GM19452 (cell line): ENCODE measurements around the gene AGBL4.

Source experiments
- ATAC-seq: cut with Tn5 transposase; IDR thresholded peaks from one replicate; pipeline ENCODE4 v1.9.1; 2021; ENCODE audit not compliant: unreplicated experiment

AGBL4 gene

GRCh38 chr1:48784301-48784700 lies 1239.5 kb downstream of the AGBL4 start:
- ATAC-seq = no peak

DNA sequence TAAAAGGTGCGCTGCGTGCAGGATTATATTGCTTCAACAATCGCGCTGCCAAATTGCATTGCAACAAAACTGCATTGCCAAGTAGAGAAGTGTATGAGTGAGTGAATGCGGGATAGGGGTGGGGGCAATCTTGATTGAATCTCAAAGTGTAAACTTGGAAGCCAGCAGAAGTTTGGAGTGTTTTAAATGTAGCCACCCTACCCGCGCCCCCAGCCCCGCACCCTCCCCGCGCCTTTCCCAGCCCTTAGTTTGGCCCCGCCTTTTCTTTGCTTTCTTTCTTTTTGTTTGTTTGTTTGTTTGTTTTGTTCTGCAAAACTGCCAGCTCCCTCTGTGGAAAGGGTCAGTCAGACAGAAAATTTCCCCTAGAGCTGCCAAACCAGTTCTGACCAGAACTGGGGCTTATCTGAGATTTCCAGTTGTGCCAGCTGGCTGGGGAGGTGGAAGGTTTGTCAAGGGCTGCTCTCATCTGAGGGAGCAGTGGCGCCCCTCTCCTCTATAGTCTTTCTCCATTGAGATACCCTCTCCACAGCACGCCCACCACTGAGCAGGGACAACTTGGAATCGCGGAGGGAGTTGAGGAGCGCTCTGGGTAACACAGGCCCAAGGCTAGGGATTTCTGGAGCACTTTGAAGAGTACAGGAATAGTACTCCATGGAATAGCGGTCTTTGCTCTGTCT lies 1246.4 kb downstream of the AGBL4 start:
- no peak for ATAC-seq

GRCh38 chr1:48776393-48777218 lies 1247.1 kb downstream of the AGBL4 start, which contains the start of gene BEND5:
BEND5 (minus strand) TSS chr1:48776891; CDS start chr1:48776831, 60 bp downstream.
- peak; percentile 43 for ATAC-seq

DNA sequence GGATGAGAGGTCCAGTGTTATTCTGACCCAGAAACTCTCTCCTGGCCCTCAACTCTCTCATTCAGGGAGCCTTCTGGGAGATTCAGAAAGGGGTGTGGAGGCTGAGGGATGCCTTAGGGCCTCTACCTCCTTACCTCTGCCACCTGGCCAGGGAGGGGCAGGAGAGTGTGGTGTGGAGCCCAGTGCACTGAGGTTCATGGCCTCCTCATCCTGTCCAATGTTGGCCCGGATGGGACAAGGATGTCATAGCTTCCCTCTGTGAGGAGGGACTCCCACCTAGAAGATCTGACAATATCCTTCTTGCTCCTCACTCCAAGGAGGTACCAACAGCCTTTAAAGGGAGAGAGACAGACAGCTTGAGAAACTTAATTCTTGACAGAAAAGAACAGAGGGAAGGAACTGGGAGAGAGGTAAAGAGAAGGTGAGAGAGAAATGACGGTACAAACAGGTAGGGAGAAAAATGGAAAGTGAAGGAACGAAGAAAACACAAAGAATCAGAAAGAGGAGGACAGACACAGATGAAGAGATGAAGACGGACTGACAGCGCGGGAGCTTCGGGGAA lies 1247.8 kb downstream of the AGBL4 start:
- no peak for ATAC-seq

DNA sequence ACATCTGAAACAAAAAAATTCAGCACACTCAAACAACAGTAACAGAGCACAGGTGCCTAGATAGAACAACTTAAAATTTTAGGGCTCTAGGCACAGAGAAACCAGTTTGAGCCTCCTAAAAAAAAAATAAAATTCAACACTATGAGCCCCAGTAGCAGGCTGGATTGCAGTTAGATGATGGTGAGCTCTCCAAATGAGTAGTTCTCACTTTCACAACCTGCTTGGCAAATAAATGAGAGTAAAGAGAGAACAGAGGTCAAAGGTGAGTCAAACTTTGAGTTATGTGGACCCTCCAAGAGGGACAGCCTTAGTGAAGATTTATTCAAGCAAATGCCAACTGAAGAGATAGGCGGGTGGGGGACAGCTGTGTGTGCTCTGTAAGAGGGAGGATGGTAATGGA lies 1250.6 kb downstream of the AGBL4 start:
- ATAC-seq = peak; percentile 56

DNA sequence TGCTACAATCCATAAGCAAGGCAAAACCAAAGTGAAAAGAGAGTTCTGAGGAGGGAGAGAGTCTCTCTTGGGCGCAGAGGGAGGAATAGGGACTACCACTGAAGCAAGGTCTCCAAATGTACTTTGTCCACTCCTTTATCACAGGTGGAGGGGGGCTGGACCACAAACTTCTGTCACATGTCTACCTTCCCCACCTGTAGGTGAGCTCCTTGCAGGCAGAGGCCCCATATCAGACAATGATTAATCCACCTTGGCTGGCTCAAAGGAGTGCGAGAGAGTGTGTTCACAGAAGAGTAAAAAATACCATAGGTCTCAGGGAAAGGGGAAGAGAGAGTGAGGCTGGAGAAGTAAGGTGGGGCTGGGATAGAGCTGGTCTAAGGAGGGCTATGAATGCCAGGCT lies 1251.5 kb downstream of the AGBL4 start:
- no peak for ATAC-seq

DNA sequence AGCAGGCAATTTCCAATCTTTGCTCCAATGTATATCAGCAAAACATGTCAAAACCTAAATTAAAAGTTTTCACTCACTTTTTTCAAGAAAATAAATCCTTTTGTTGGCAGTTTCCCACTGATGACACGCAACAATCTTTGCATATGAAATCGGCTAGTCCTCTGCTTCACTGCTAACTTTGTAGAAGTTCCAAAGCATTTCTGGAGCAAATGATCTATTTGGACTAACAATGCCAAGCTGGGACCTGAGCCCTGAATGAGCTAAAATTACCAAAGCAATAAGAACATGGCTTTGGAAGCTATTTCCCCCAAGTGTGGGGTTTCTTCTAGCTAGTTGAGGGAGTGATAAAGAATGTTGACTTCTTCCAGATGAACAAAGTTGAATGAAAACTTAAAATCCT lies 1252.2 kb downstream of the AGBL4 start:
- no peak for ATAC-seq

GRCh38 chr1:48767975-48768510 lies 1255.7 kb downstream of the AGBL4 start:
- ATAC-seq = no peak

DNA sequence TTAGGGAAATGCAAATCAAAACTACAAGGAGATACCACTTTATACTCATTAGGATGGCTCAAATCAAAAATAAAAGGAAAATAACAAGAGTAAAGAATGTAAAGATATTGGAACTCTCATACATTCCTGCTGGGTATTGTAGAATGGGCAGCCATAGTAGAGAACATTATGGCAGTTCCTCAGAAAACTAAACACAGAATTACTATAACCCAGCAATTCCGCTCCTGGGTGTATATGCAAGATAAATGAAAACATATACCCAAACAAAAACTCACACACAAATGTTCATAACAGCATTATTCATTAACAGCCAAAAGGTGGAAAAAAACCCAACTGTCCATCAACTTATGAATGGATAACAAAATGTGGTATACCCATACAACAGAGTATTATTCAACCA lies 1258.4 kb downstream of the AGBL4 start:
- ATAC-seq = no peak

DNA sequence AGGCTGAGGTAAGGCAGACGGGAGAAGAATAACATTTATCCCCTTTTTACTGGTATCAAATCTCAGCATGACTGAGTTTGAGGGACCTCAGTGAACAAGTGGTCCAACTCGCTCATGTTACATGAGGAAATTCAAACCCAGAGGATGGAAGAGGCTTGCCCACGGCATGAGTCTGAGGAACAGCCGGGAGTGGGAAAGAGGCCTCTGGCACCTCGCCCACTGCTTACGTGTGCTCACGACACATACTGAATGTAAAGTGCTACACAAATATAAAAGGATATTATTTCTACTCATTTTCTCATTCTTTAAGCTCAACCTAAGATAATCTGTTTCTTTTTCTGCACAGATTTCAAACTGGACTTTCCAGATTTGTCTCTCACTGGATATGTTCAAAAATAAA lies 1261.8 kb downstream of the AGBL4 start:
- no peak for ATAC-seq

- ATAC-seq = no peak
Measured at GRCh38 chr1:48761411-48761810, 1262.3 kb downstream of the AGBL4 start.

GRCh38 chr1:48760857-48761256 lies 1262.9 kb downstream of the AGBL4 start:
- no peak for ATAC-seq

DNA sequence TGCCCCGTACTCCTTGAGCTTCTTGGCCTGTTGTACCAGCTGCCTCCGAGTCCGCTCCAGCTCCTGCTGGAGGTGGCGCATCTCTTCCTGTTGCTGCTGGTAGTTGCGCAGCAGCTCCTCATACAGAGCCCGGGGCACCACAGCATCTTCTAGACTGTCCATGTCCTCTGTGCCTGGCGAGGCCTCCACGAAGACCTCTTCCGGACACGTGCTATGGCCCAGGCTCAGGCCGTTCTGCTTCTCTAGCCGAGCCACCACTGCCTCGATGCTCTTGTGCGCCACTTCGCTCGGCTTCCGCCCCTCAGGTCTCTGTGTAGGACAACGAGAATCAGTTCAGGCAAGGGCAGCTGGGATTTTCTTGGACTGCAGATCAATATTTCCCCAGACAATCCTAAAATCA lies 1264.8 kb downstream of the AGBL4 start:
- ATAC-seq = no peak

DNA sequence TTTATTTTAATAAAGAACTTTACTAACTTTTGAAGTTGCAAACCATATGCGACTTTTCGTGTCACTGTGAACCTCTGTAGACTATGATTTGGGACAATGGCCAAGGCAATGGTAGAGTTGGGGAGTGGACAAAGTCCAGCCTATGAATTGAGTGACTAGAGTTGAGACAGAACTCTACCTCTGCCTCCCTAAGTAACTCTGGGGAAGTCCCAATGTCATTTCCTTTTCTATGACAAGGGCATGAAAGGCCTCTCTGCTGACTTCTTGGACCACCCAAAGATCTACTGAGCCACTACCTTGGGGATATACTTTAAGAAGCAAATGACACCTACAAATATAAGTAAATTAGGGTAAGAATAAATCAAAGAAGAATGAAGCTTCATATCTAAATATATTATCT lies 1266.4 kb downstream of the AGBL4 start:
- no peak for ATAC-seq

DNA sequence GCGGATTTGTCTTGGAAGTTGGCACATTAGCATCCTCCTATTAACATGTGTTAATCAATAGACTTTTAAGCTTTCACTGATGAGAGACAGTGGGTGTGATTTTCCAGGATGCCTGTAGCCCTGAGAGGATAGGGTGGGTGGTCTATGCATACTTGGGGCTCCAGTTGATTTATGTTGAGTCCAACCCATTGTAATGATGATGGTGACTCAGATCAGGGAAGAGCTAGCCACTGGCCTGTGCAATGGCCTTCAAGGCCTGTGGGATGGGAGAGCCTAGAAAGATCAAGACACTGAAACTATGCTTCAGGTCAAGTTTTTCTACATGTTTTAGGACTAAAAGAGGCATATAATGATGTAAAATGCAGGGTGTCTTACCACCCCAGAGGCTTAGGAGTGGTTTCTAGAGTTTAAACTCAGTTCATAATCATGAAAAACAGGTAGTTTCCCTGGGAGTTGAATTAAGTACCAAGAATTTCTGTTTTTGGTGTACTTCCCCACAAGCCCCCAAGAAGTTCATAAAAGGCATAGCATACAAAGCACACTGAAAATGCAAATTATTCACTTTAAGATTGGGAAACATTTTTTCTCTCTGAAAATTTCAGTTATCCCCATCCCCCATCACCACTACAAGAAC lies 1267.0 kb downstream of the AGBL4 start:
- ATAC-seq = peak; percentile 46

DNA sequence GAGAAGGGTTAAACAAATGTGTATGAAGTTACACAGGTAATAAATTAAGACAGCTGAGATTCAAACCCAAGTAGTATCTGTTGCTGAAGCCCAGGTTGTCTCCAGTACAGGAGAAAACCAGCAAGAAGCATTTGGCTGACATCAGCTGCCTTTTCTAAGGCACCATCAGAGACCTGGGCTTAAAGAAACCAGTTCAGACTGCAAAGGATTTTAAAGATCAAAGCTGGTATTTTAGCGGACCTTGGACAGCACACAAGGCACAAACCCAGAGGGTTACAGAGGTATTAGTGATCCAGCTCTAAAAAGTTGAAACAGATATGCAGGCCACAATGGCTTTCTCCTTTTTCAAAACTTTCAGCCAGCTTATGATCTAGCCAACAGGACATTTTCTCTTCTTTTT lies 1270.5 kb downstream of the AGBL4 start:
- ATAC-seq = no peak

DNA sequence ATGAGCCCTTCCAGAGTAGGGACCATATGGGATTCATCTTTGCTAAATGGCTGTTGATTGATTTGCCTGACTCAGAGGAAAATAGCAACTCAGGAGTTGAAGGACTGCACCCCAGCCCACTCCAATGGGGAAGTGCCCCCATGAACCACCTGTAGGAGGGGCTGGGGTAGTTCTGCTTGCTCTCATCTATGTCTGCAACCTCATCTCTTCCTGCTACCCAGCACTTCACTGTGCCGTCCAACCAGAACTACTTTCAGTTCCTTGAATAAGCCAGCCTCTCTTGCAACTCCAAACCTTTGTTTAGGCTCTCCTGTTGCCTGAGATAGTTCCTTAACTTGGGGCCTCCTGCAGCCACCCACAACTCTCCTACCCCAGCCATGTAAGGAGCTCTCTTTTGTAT lies 1273.6 kb downstream of the AGBL4 start:
- ATAC-seq = peak; percentile 95

DNA sequence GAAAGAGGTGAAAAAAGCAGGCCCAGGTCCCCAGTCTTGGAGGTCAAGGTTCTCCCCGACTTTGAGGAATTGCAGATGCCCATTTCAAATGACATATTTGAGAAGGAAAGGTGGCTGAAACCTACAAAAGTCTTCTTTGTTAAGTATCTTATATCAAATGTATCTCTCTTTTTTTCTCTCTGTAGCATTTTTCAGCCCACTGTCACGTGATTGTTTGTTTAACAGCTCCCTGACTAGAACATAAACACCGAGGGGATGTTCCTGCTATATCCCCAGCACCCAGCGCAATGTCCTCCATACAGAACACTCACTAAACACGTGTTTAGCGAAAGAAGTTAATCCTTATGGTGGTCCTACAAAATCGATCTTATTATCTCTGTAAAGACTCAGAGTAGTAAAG lies 1274.7 kb downstream of the AGBL4 start:
- no peak for ATAC-seq

DNA sequence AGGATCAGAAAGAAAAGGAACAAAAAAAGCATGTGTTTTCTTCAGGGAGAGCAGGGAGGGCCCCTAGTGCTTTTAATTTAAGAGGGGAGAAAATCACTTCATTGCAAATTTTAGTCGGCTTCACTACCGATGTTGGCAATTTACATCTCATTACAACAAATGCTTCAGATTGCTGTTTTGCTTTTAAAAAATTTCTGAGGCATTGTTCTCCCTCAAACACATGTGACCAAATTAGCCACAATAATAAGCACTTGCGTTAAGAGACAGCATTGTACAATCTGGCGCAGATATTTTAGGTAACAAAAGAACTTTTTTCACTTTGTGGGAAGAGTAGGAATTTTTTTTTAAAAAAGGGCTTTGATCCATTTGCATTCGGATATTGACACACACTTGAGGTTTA lies 1276.8 kb downstream of the AGBL4 start:
- ATAC-seq = no peak

DNA sequence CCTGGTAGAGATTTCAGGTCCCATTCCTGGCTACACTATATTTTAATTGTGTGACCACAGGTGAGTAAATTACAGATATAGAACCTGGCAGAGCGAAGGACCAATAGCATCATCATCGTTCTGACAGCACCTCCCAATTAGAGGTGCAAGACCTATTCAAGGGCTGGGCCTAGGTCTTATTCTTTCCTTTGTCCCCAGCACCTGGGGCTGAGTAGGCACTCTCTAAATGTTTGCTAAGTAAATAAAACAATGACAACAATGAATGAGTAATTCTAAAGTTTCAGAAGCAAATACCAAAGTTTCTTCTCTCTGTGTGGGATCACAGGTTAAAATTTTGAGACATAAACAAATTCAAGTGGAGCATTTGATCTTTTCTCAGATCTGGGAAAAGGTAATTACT lies 1279.7 kb downstream of the AGBL4 start:
- no peak for ATAC-seq

DNA sequence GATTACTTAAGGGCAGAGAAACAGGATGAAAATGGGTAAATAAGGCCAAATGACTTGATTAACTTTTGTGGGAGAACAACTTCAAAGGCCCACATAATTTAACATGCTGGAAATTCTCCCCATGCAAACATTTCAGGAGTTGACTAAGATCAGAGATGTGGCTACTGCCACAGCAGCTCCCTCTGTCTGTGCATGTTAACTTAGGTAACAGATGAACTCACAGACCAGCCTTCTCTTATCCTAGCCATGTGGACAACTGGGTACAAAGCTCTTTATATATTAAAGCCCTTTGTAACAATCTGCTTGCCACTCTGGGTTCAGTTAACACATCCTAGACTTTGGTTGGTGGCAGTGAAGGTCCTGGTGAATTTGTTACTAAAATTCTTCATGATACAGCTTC lies 1280.3 kb downstream of the AGBL4 start:
- ATAC-seq = no peak
